ENCODE results near the gene CPLX4. TPM values are rescaled to one million over a fixed set of nuclear protein-coding genes. Genes with fewer than 3 reads are reported as not detected.
A peak's percentile ranks its signal among the peaks of the same experiment; 100 is the strongest.

The CPLX4 gene
- total RNA-seq, 1 donor, result not detected

- DNase-seq (ENCODE audit: insufficient read length, low spot score, missing footprints), result peak; percentile 52
- H3K4me3 ChIP-seq (ENCODE audit: insufficient read depth, low read length), result no peak overlapping the region
- H3K4me2 ChIP-seq (ENCODE audit: insufficient read depth, low read length), result no peak overlapping the region
- no peaks in the 10 kb centered on the region for H3K36me3 ChIP-seq (ENCODE audit: insufficient read depth, low read length)
- no peaks in the 10 kb centered on the region for H4K20me1 ChIP-seq (ENCODE audit: insufficient read depth, low read length)
- no peak for TF ChIP-seq CTCF (IDR thresholded peaks at IDR 0.05; ENCODE audit: extremely low read depth, low read depth, low read length)
- H3K4me1 ChIP-seq (ENCODE audit: insufficient read depth, low read length), result no peaks in the 10 kb centered on the region
- H3K27me3 ChIP-seq (ENCODE audit: insufficient read depth, low read length), result peaks cover 99% of the 10 kb centered on the region
- H2AFZ ChIP-seq (ENCODE audit: low read length), result no peak overlapping the region
- peaks cover 4% of the 10 kb centered on the region for H3K9me3 ChIP-seq (ENCODE audit: low read depth, low read length)
- no peaks in the 10 kb centered on the region for H3K79me2 ChIP-seq (ENCODE audit: insufficient read depth, low read length)
- no peak overlapping the region for H3K27ac ChIP-seq (ENCODE audit: low read depth, low read length)
Observed at GRCh38 chr18:59275406-59275949, 43.0 kb downstream of the CPLX4 start.

- no peak for TF ChIP-seq CTCF (IDR thresholded peaks at IDR 0.05; ENCODE audit: extremely low read depth, low read depth, low read length)
- Histone ChIP-seq H3K9me3 (ENCODE audit: low read depth, low read length) (peaks cover 4% of the 10 kb centered on the region), H3K27me3 (ENCODE audit: insufficient read depth, low read length) (peaks cover 99% of the 10 kb centered on the region), H3K4me2 (ENCODE audit: insufficient read depth, low read length) (no peak overlapping the region), H3K27ac (ENCODE audit: low read depth, low read length) (no peak overlapping the region), H3K4me1 (ENCODE audit: insufficient read depth, low read length) (no peaks in the 10 kb centered on the region), H3K4me3 (ENCODE audit: insufficient read depth, low read length) (no peak overlapping the region), H4K20me1 (ENCODE audit: insufficient read depth, low read length) (no peaks in the 10 kb centered on the region), H3K79me2 (ENCODE audit: insufficient read depth, low read length) (no peaks in the 10 kb centered on the region), H3K36me3 (ENCODE audit: insufficient read depth, low read length) (no peaks in the 10 kb centered on the region), H2AFZ (ENCODE audit: low read length) (no peak overlapping the region)
- peak; percentile 59 for DNase-seq (ENCODE audit: insufficient read length, low spot score, missing footprints)
Observed at GRCh38 chr18:59274533-59274928, 43.9 kb downstream of the CPLX4 start.

GRCh38 chr18:59273759-59274532, 44.5 kb downstream of the CPLX4 start:
- Histone ChIP-seq H3K27me3 (ENCODE audit: insufficient read depth, low read length) (peaks cover 98% of the 10 kb centered on the region), H2AFZ (ENCODE audit: low read length) (no peak overlapping the region), H3K79me2 (ENCODE audit: insufficient read depth, low read length) (no peaks in the 10 kb centered on the region), H3K4me1 (ENCODE audit: insufficient read depth, low read length) (no peaks in the 10 kb centered on the region), H3K4me2 (ENCODE audit: insufficient read depth, low read length) (no peak overlapping the region), H3K9me3 (ENCODE audit: low read depth, low read length) (peaks cover 4% of the 10 kb centered on the region), H3K36me3 (ENCODE audit: insufficient read depth, low read length) (no peaks in the 10 kb centered on the region), H3K27ac (ENCODE audit: low read depth, low read length) (no peak overlapping the region), H3K4me3 (ENCODE audit: insufficient read depth, low read length) (no peak overlapping the region), H4K20me1 (ENCODE audit: insufficient read depth, low read length) (no peaks in the 10 kb centered on the region)
- DNase-seq (ENCODE audit: insufficient read length, low spot score, missing footprints), result peak; percentile 71
- TF ChIP-seq CTCF (IDR thresholded peaks at IDR 0.05; ENCODE audit: extremely low read depth, low read depth, low read length), result no peak
